Activated naive CD4-positive, alpha-beta T cell (primary cell): ENCODE data around the gene PGC.
"Not testable (repeated sequence)": the region's sequence is repeated elsewhere in the genome, so short reads cannot be mapped to it uniquely, and the experiment has no call there.

ENCODE experiments used
- DNase-seq, 4 experiments: peaks; one replicate each; lab custom pipeline; 2025; lab: John Stamatoyannopoulos, UW

The PGC gene

DNA sequence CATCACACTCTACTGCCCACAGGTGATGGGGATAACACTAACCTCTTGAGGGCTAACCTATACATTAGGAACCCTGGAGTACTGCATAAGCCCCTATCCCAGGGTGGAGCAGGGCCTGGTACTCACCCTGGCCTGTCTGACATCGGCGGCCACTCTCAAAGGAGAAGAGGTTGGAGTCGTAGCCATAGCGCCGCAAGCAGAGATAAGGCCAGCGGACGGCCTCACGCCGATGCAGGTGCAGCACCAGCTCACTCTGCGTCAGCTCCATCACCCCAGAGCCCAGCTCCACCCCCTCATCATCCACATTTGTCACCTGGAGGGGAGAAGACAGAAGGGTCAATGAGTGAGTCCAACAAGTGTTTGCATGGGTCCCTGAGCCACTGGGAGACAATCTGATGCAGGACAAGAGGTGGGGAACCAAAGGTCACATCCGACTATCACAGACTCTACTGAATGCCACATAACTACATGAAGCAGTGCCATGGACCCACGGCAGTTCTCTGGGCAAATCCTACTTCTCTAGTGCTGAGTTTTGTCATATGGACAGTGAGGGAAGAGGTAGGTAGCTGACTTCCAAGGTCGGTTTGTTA, 28.2 kb upstream of the PGC start:
- DNase-seq = no peak

DNA sequence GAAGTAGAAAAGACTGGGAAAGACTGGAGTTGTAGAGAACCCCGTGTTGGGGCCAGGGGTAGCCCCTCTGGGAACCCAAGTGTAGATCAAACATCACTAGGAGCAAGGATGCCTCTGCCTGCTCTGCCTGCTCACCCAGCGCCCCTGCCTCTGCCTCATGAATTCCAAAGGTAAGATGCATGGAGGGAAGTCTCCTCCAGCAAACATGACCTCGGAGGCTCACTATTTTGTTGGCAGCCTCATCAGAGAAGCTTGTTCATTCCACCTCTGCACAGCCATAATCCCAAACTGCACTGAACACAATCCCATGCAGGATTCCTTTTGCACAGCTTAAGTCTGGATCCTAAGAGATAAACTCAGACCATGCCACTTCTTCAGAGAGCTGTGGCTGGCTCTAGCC, 27.6 kb upstream of the PGC start:
- no peak for DNase-seq

DNA sequence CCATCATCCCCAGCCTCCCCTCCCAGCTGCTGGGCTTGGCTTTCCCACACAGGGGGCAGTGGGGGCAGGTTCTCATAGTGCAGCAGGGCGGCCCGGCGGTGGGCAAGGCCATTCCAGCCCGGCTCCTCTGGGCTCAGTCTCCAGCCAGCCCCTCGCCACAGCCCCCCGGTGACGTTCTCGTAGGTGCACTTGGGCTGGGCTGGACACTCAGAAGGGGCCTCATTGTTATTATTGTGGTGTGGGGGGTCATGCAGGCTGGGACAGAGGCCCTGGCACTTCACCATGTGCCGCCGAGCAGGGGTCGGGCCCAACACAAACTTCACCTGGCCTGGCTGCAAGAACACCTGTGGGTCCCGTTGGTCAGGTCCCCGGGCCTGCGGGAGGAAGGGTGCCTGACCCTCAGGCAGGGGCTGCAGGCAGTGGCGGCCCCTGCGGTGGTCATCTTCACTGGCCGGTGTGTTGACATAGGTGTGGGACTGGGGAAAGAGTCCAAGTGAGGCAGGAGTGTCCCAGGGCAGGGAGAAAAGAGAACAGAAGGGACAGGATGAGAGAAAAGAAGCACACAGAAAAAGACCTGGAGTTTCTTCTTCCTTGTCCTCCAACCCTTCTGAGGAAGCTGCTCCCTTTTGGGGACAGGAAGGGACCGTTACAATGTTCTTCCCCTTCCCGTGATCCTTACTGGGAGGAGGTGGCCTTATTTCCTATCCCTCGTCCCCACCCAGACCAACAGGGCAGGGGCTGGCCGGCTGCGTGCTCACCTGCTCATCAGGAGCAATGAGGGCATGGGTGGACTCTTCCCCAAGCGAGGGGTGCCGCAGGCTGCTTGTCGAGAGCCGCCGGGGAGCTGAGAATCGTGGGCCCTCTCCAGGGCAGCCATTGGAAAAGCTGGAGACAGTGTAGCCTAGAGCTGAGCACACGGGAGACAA, 24.1 kb upstream of the PGC start:
- no peak for DNase-seq

DNA sequence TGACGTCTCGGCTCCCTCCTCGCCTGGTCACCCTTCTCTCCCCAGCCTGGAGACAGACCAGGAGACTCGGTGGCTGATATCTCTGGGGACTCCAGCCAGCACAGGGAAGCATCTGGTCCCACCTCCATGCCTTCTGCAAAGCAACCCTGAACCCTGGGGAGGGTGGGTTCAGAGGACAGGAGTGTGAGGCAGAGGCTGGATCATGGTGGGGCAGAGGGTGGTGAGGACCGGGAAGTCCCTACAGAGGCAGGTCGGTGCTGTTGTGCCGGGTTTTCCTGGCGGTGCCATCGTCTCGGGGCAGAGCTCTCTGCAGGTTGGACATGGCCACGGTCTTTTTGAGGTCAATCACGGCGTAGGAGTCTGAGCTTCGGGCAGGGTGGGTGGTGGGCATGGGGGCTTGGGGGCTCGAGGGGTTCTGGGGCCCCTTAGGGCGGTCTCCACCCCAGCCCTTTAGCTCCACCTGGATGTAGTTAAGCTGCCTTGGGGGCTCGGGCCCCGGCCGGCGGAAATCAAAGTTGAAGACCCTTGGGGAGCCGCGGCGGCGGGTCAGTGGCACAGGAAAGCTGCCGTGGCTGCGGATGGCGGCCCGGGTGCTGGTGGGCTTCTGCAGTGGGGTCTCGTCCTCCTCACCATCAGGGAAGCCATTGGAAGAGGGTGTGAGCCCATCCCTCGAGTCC, 23.3 kb upstream of the PGC start:
- DNase-seq = no peak

DNA sequence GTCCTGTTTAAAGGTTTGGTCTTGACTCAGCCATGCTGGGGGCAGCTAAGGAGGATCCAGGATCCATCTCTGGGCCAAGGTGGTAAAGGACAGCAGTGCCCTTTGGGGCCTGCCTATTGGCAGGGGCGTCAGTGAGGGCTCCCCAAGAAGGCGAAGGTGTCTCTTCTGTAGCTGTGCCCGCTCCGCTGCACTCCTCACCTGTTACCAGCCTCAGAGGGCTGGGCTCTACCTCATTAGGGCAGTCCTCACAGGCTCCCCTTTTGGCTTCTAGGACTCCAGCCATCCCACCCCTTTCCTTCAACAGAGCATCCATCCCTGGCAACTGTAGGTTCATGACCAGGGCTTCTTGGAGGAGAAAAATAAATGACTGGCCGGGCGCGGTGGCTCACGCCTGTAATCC, 22.2 kb upstream of the PGC start:
- no peak for DNase-seq

DNA sequence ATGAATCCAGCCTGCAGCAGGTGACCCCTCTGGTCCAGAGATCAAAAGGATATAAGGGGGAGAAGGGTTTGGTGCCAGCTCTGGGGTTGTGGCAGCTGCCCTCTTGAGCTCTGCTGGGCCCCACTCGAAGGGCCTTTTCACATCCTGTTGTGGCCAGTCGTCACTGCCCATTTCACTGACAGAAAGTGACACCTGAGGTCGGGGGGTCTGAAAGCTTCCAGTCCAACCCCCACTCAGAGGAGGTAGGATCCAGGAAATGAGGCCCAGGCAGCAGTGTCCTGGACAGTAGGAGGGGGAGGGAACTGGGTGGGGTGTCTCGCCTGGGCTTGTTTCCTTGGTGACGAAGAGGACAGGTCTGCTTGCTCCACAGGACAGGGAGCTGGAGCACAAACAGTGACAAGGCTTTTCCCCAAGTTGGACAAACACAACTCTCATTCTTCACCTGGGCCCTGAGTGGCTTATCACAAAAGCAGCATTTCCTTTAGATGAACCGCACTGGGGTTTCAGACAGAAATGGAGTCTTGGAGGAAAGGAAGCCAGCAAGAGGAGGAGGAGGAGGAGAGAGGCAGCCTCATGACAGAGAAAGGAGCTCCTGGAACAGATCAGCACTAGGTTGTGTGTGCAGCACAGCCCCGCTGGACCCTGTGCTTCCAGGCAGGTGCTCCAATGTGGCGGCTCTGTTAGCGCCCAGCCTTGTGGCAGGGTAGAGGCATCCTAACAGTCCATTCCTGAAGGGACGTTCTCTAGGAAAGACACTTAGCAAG, 21.5 kb upstream of the PGC start:
- DNase-seq = no peak

DNA sequence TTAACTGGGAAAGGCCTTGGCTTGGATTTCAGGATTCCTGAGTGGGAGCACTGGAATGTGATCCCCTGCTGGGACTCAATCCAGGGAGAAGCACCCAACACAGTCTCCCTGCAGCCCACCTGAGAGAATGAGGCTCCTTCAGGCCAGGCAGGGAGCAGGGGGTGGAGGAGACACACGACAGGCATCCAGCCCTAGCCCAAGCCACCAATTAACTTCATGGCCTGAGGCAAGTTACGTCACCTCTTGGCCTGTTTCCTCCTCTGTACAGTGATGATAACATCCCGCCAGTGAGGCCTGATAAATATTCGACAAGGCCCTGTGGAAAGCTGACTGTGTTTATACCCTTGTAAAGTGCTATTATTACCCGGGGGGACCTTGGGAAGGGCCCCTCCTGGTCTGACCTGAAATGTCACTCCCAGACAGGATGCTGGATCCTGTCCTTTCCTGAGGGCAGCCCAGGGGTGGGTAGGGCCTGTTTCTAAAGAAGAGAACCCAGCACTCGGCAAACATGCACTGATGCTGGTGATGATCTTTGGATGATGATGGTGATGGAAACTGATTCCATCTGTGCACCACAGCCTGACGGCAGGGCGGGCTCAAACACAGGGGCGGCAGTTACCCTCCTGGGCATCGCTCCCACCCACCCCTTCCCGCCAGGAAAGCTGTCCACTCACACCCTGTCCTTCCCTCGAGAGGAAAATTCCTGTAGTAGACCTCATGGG, 20.1 kb upstream of the PGC start:
- DNase-seq = no peak

DNA sequence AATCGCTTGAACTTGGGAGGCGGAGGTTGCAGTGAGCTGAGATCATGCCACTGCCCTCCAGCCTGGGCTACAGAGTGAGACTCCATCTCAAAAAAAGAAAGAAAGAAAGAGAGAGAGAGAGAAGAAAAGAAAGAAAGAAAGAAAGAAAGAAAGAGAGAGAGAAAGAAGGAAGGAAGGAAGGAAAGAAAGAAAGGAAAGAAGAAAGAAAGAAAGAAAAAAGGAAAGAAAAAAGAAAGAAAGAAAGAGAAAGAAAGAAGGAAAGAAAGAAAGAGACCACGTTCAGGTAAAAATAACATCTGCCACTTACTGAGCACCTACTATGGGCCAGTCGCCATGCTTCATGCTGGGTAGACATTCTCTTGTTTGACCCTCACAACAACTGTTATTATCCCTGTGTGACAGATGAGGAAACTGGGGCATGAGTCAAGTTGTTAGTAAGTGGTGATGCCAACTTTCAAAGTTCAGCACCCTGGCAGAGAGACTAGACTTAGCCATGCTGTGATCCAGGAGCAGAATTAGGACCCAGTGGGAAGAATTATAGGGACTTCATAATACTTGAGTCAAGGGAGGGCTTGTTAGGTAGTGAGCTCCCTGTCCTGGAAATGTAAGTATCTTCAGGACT, 19.0 kb upstream of the PGC start:
- not testable (repeated sequence) for DNase-seq

DNA sequence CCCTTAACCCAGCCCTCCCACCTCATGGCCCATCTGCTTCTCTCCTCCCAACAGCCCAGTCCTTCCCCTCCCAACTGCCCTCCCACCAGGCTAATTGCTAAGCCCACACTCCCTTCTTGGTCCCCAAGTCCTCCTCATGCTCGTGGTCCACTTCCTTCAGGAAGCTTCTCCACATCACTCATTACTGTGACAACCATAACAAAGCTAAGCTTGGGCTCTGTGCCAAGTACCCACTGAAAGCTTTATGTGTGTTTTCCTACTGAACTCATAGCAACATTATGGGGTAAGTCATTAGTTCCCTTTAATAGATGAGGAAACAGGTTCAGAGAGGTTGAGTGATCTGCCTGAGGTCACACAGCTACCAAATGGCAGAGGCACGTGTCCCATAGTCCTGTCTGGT, 16.3 kb upstream of the PGC start:
- DNase-seq = no peak

DNA sequence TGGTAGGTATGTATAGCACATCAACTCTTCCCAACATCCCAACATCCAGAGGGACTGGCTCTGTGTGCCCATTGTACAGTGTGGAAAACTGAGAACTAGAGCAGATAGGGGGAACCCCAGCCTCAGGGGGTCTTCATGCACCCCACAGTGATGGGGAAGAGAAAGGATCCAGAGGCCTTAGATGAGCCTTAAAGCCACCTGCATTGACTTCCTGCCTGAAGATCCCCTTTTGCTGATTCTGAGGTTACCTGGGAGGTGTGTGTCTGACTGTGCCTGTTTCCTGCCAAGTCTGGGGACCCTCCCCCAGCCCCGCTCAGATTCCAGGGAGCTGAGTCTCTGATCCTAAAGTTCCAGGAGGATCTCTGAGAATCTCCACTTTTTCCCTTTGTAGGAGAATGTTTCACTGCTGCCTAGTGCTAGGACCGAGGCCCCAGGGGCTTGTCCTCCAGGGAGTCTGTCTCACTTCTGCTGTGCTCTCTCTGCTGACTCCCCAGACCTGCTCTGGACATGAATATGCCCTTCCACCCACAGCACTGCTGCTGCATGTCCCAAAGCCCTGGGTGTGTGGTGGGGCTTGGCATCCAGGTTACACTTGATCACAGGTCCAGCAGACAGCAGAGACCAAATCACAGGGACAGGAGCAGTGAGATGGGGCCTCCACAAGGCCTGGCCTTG, 12.8 kb upstream of the PGC start:
- DNase-seq = no peak

DNA sequence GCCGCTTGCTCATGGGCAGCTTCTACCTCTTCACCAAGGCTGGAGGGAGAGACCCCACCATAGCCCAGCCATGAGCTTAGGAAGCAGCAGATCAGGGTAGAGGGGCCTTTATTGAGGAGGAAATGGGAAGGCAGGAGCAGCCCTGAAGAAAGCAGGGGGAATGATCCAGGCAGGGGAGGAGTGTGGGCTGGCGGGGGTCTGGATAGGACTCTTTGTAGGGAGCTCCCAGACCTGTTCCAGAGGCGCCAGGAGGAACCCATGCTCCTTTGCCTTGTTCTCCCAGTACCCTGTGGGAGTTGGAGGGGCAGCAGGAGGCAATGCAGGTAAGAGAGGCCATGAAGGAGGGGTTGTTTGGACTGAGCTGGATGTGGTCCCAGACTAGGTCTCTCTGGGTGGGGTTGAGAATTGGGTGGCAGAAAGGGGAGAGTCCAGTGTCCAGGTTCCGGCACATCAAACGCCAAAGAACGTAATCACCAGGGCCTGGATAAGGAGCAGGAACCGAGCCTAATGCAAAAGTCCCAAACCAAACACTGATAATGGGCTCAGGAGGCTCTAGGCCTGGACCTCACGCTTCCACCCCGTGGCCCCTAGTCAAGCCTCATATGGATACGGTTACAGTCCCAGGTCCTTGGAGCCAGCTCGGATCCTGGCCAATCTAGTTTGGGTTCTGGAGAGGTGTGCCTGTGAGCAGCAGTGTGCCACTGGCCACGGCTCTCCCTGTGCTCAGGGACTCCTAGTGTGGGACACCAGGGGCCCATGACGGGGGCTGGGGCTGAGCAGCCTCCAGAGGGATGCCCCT, 12.1 kb upstream of the PGC start:
- no peak for DNase-seq

DNA sequence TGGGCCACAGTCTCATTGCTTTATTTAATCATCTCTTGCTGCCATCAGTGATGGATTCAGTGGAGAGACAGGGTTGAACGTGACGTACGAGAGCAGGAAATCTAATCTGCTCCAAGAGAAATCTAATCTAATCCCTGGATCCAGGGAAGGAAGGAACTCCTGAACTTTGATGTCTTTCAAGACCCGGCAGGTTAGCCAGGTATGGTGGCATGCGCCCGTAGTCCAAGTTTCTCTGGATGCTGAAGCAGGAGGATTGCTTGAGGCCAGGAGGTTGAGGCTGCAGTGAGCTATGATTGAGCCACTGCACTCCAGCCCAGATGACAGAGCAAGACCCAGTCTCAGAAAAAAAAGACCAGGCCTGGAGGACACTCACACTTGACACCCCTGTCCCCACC, 11.4 kb upstream of the PGC start:
- no peak for DNase-seq

DNA sequence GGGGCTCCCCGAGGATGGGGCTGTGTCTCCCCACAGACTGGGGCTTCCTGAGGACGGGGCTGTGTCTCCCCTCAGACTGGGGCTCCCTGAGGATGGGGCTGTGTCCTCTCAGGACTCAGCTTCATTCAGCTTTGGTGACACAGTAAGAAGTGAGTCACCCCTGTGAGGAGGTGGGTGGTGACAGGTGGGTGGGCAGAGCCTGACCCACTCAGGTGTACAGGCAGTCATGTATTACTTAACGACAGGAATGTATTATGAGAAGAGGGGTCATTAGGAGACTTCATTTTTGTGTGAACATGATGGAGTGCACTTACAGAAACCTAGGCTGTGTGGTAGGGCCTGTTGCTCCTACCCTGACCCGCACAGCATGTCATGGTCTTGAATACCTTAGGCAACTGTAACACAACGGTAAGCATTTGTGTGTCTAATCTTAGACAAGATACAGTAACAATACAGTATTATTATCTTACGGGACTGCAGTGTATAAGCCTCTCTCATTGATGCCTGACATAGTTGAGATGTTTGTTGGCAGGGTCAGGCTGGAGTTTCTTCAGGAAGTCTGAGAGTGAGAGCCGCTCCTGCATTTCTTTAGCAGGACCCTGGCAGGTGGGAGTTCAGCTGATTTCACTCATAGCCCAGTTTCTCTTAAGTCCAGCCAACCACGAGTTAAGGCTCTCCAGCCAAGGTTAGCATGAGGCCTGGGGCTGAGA, 10.9 kb upstream of the PGC start:
- DNase-seq = no peak

DNA sequence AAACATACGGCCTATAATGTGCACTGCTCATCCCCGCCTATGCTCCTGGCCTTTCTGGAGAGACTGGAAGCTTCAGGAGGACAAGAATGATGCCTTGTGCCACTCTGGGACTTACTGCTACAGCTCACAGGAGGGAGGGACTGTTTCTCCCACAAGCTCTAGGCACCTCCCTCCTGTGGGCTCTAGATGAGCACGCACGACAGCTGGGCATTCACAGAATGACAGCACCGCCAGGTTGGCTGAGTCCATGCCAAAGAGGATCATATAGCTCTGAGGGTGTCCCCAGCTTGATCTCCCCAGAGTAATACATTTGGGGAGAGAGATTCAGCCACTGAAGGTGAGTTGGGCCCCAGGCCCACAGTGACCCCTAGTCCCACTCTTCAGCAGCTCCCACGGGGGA, 10.1 kb upstream of the PGC start:
- no peak for DNase-seq

DNA sequence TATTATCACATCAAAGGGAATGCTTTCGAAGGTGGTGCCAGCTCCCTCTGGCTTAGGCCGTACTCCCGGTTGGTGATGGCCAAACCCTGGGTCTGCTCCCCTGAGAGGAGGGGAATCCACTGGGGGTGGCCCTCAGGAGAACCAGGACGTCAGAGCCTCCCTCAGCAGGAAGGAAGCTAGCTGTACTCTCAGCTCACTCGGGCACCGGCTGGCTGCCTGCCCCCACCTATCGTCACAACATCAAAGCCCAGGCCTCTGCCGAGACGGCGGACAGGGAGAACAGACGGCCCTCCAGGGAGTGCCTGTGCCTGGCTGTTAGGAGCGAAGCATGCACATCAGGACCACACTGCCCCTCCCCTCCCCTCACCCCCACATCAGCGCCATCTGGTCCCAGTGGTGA, 9.2 kb upstream of the PGC start:
- DNase-seq = no peak

DNA sequence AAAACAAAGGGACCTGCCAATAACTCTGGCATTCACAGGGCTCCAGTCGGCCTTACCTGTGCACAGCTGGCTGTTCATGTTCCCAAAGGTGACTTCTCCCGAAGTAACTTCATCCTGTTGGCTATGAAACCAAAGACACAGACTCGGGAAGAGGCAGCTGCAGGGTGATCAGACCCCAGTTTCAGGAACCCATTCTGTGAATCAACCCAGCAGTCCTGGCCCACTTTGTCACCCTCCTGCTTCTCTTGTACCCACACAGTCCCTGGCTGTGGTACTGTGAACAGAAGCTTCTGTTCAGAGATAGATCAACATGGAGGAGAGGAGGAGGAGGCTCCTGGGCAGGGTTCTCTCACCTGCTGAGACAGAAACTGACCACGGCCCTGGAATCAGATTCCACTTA, 8.7 kb upstream of the PGC start:
- DNase-seq = no peak

DNA sequence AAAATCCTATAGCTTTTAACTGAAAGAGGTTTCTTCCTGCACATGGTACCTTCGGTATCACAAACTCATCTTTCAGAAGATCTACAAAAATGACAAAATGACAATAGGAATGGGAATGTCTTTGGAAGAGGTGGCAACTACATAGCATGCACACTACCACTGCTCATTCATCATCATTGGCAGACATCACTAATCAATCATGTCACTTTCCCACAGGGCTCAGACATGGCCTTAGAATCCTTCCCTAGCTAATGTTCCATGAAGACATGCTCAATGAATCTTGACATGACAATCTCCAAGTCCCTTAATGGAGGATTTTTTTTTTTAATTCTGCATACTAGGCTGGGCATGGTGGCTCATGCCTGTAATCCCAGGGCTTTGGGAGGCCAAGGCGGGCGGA, 3.2 kb upstream of the PGC start:
- DNase-seq = no peak

DNA sequence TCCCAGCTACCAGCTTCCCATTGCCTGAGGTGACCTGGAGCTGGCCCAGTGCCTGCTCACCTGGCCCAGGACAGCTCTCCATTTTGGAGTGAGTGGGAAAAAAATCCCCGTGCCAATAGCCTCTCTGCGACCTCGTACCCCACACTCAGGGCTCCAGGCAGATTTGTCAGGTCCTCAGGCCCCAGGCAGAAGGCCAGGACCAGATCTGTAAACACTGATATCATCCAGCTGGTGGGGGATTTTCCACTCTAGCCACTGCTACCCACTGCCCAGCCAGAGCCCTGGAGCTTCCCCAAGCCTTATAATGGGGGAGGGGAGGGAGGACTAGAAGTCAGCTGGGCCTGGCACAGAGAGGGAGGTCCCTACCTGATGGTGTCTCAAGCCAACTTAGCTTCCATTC, 1.3 kb upstream of the PGC start:
- no peak for DNase-seq

DNA sequence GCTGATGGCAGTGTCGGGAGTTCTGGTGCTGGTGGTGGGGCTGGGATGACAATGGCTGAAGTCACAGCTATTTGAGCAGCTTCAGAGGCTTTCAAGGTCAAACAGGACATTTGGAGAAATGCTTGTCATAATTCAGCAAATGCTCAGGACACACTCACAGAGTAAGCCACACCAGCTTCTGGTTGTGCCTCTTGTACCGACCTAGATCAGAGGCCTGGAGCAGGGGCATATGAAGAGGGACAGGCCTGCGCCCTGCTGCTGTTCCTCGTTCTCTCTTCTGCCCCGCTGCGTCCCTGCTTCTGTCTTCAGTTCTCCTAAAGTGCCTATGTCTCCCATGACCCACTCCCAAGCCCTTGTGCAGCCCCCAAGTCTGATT, 893 bp upstream of the PGC start:
- DNase-seq = no peak
